ENCODE results near the gene INHBB.

The INHBB gene

GRCh38 chr2:120399889-120400240 lies 53.9 kb downstream of the INHBB start:
- no peak for DNase-seq

- no peak for DNase-seq
Observed at GRCh38 chr2:120400551-120400950, 54.6 kb downstream of the INHBB start.
